Stimulated activated naive CD8-positive, alpha-beta T cell treated with anti-CD3 and anti-CD28 coated beads, Interleukin-15, amount 100 ng/mL, for 72 hours (primary cell): Measurements from ENCODE around the gene PDE9A.

Source experiments
- ATAC-seq: fragments of 150-1000 bp; cut with Tn5 transposase; 2 replicates; pipeline ENCODE4 v1.10.0; 2021; ENCODE audit warnings: mild to moderate bottlenecking, moderate library complexity
- DNase-seq, 2 donors: peaks; one replicate each; pipeline ENCODE4 v3.0.0; 2021 to 2022
- H3K27ac Mint-ChIP-seq, 2 donors: one replicate each; pipeline ENCODE4 v1.8.0; 2022; ENCODE audit warnings: mild to moderate bottlenecking in 2 of 2, mixed read lengths in 2 of 2, moderate library complexity in 2 of 2
- H3K27me3 Mint-ChIP-seq: one replicate; pipeline ENCODE4 v1.8.0; 2022; ENCODE audit warnings: mixed read lengths
- H3K4me1 Mint-ChIP-seq: one replicate; pipeline ENCODE4 v1.8.0; 2022; ENCODE audit warnings: mild to moderate bottlenecking, mixed read lengths
- H3K4me3 Mint-ChIP-seq, 2 donors: one replicate each; pipeline ENCODE4 v1.8.0; 2022; ENCODE audit warnings: mild to moderate bottlenecking in 2 of 2, mixed read lengths in 2 of 2, moderate library complexity in 1 of 2
- H3K9me3 Mint-ChIP-seq, 2 donors: one replicate each; pipeline ENCODE4 v1.8.0; 2022; ENCODE audit warnings: mixed read lengths in 2 of 2

The PDE9A gene

GRCh38 chr21:42668298-42668992, 15.0 kb downstream of the PDE9A start:
- H3K4me1 Mint-ChIP-seq = no peaks in the 10 kb centered on the region
- H3K27me3 Mint-ChIP-seq = no peaks in the 10 kb centered on the region
- H3K9me3 Mint-ChIP-seq = no peaks in the 10 kb centered on the region
- DNase-seq (no peak), ATAC-seq (no peak)
- no peak overlapping the region for H3K4me3 Mint-ChIP-seq
- H3K27ac Mint-ChIP-seq = no peak overlapping the region

GRCh38 chr21:42669041-42669440, 15.6 kb downstream of the PDE9A start:
- H3K9me3 Mint-ChIP-seq = no peaks in the 10 kb centered on the region
- no peaks in the 10 kb centered on the region for H3K27me3 Mint-ChIP-seq
- H3K4me3 Mint-ChIP-seq = no peak overlapping the region
- no peak for ATAC-seq
- H3K4me1 Mint-ChIP-seq = no peaks in the 10 kb centered on the region
- DNase-seq = no peak
- H3K27ac Mint-ChIP-seq = no peak overlapping the region

DNA sequence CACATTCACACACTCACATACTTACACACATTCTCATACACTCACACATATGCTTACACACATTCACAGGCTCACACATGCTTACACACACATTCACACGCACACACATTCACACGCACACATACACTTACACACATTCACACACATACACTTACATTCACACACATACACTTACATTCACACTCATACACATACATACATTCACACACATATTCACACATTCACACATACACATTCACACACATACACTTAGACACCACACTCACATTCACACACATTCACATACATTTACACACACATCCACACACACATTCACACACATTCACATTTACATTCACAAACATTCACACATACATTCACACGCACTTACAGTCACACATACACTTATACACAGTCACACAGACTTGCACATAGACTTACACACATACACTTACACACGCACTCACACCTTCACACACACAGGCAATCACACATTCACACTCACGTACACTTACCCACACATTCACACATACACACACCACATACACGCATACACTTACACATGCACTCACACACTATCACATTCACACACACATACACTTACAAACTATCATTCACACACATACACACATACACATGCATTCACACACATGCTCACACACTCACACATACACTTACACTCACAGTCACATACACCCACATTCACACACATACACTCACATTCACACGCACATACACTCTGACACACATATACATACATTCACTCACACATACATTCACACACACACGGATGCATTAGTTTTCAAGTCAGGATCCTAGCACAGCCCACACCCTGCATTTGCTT, 16.8 kb downstream of the PDE9A start:
- no peaks in the 10 kb centered on the region for H3K27me3 Mint-ChIP-seq
- ATAC-seq (no peak), DNase-seq (no peak)
- no peak overlapping the region for H3K4me3 Mint-ChIP-seq
- H3K9me3 Mint-ChIP-seq = no peaks in the 10 kb centered on the region
- H3K27ac Mint-ChIP-seq = no peak overlapping the region
- no peaks in the 10 kb centered on the region for H3K4me1 Mint-ChIP-seq

- no peaks in the 10 kb centered on the region for H3K9me3 Mint-ChIP-seq
- ATAC-seq (no peak), DNase-seq (no peak)
- no peak overlapping the region for H3K27ac Mint-ChIP-seq
- no peak overlapping the region for H3K4me3 Mint-ChIP-seq
- H3K27me3 Mint-ChIP-seq = no peaks in the 10 kb centered on the region
- no peaks in the 10 kb centered on the region for H3K4me1 Mint-ChIP-seq
Measured at GRCh38 chr21:42670884-42671283, 17.5 kb downstream of the PDE9A start.

GRCh38 chr21:42671778-42672593, 18.6 kb downstream of the PDE9A start:
- no peak overlapping the region for H3K27ac Mint-ChIP-seq
- peak; percentile 74 for ATAC-seq
- no peaks in the 10 kb centered on the region for H3K4me1 Mint-ChIP-seq
- H3K4me3 Mint-ChIP-seq = no peak overlapping the region
- peak in 1 of 2 donors; percentile 40 for DNase-seq
- H3K27me3 Mint-ChIP-seq = no peaks in the 10 kb centered on the region
- no peaks in the 10 kb centered on the region for H3K9me3 Mint-ChIP-seq

DNA sequence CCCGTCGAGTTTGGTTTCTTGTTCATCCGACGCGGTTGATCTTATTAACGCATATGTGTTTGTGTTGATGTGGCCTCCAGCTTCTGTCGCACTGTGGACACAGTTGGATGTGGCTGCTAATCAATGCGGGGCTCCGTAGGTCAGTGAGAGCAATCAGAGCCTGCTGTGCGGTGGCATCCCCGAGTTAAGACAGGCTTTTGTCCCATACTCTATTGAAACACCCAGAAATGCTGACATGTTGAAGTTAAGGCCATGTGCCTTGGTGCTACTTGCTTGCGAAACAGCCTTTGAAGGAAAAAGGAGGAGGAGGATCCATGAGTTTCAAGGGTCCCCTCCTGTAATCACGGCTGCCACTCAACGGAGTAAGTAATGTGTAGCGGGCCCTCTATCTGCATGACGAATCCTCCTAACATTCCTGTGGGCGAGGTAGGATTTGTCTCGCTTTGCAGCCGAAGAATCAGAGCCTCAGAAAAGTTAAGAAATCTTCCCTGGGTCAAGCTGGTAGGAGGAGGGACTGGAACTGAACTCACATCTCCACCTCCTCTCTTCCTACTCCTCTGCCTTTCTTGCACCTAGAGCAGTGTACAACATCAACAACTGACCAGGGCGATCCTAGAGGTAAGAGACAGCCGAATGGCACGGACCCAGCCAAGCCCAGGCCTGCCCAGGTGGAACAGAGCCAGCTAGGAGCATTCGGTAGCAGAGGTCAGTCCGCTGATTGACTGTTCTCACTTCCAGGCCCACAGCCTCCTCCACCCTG, 19.5 kb downstream of the PDE9A start:
- no peak overlapping the region for H3K27ac Mint-ChIP-seq
- H3K4me1 Mint-ChIP-seq = peaks cover 6% of the 10 kb centered on the region
- no peak for ATAC-seq
- no peaks in the 10 kb centered on the region for H3K27me3 Mint-ChIP-seq
- no peak for DNase-seq
- H3K4me3 Mint-ChIP-seq = no peak overlapping the region
- H3K9me3 Mint-ChIP-seq = no peaks in the 10 kb centered on the region

- DNase-seq = no peak
- Mint-ChIP-seq H3K4me1 (peaks cover 15% of the 10 kb centered on the region), H3K4me3 (no peak overlapping the region), H3K27ac (no peak overlapping the region), H3K9me3 (no peaks in the 10 kb centered on the region), H3K27me3 (no peaks in the 10 kb centered on the region)
- no peak for ATAC-seq
Measured at GRCh38 chr21:42673633-42674328, 20.4 kb downstream of the PDE9A start.

DNA sequence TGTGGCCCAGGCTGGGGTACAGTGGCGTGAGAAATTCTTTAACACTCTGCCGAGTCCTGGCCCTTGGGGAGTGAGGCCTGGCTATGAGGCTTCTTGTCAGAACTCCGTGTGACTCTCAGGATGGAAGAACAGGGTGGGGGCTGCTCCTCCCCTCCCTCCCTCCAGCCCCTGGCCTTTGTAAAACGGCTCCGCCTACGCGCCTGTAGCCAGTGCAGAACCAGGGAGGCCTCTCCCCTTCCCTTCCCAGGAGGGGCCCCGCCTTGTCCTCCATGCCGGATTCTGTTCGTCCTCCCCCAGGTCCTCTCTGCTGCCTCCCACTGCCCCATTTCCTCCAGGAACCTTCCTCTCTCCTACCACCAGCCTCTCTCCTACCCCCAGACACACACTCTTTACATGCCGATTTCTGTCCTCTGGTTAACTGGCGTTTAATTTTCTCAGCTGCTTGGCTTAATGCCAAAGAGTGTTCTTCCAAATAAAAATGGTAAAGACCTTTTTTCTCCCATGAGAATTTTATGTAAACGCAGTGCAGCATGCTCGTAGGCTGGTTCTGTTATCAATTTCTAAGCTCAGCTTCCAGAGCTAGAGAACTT, 21.0 kb downstream of the PDE9A start:
- no peak overlapping the region for H3K27ac Mint-ChIP-seq
- H3K4me3 Mint-ChIP-seq = no peak overlapping the region
- no peaks in the 10 kb centered on the region for H3K9me3 Mint-ChIP-seq
- no peak for DNase-seq
- no peak for ATAC-seq
- H3K4me1 Mint-ChIP-seq = peaks cover 15% of the 10 kb centered on the region
- no peaks in the 10 kb centered on the region for H3K27me3 Mint-ChIP-seq

- no peaks in the 10 kb centered on the region for H3K9me3 Mint-ChIP-seq
- H3K27ac Mint-ChIP-seq = no peak overlapping the region
- H3K4me3 Mint-ChIP-seq = no peak overlapping the region
- peaks cover 15% of the 10 kb centered on the region for H3K4me1 Mint-ChIP-seq
- DNase-seq (no peak), ATAC-seq (no peak)
- H3K27me3 Mint-ChIP-seq = no peaks in the 10 kb centered on the region
Measured at GRCh38 chr21:42675403-42675802, 22.0 kb downstream of the PDE9A start.

- H3K27me3 Mint-ChIP-seq = no peaks in the 10 kb centered on the region
- no peak overlapping the region for H3K27ac Mint-ChIP-seq
- ATAC-seq = no peak
Measured at GRCh38 chr21:42676808-42677207, 23.4 kb downstream of the PDE9A start.

GRCh38 chr21:42677339-42678321, 24.2 kb downstream of the PDE9A start:
- DNase-seq = no peak
- no peaks in the 10 kb centered on the region for H3K9me3 Mint-ChIP-seq
- no peak for ATAC-seq
- no peaks in the 10 kb centered on the region for H3K27me3 Mint-ChIP-seq
- H3K4me1 Mint-ChIP-seq = peaks cover 36% of the 10 kb centered on the region
- H3K27ac Mint-ChIP-seq = no peak overlapping the region
- H3K4me3 Mint-ChIP-seq = no peak overlapping the region

More at GRCh38 chr21:42676808-42677207, 23.4 kb downstream of the PDE9A start:
- peaks cover 28% of the 10 kb centered on the region for H3K4me1 Mint-ChIP-seq
- no peak overlapping the region for H3K4me3 Mint-ChIP-seq
- no peaks in the 10 kb centered on the region for H3K9me3 Mint-ChIP-seq
- DNase-seq = no peak

GRCh38 chr21:42678618-42679295, 25.3 kb downstream of the PDE9A start:
- peaks cover 47% of the 10 kb centered on the region for H3K4me1 Mint-ChIP-seq
- no peaks in the 10 kb centered on the region for H3K9me3 Mint-ChIP-seq
- peak overlapping the region in 1 of 2 donors; percentile 85 for H3K27ac Mint-ChIP-seq
- no peak overlapping the region for H3K4me3 Mint-ChIP-seq
- H3K27me3 Mint-ChIP-seq = no peaks in the 10 kb centered on the region
- no peak for ATAC-seq
- no peak for DNase-seq
